ENCODE data around the gene ECHS1. TPM values are rescaled to one million over a fixed set of nuclear protein-coding genes. Genes with fewer than 3 reads are reported as not detected.

ECHS1 gene
- total and polyA plus RNA-seq, 2 donors (not counting 3 experiments of a cell fraction or from before 2014, with no cell fraction given), result 46.2 to 108 TPM

- FAIRE-seq (no peak), DNase-seq (ENCODE audit: low read depth, low spot score) (no peak)
- H3K9ac ChIP-seq (replicated peaks; ENCODE audit: extremely low read depth, insufficient read depth, low read length), result no peak overlapping the region
- peaks cover 0 to 3% of the 10 kb centered on the region in 2 experiments for H3K27me3 ChIP-seq (ENCODE audit: control insufficient read depth in 2 of 2, insufficient read depth in 2 of 2, low read length in 2 of 2)
- no peaks in the 10 kb centered on the region for H3K79me2 ChIP-seq (ENCODE audit: control insufficient read depth, insufficient read depth, low read length)
- TF ChIP-seq MAX (IDR thresholded peaks at IDR 0.05; ENCODE audit: insufficient read depth, insufficient read length), result no peak
- no peak for TF ChIP-seq JUN (IDR thresholded peaks at IDR 0.05; ENCODE audit: borderline replicate concordance, insufficient read depth, insufficient read length, low read depth)
- no peak for TF ChIP-seq POLR2AphosphoS5 (IDR thresholded peaks at IDR 0.05; ENCODE audit: insufficient read depth, low read depth, low read length)
- TF ChIP-seq GATA2 (IDR thresholded peaks at IDR 0.05; ENCODE audit: insufficient read depth, insufficient read length, low read depth, low read length), result no peak
- no peak for TF ChIP-seq CTCF (IDR thresholded peaks at IDR 0.05; ENCODE audit: extremely low read depth in 1 of 2, insufficient read depth in 1 of 2, low read depth in 1 of 2, low read length in 2 of 2)
- no peak for TF ChIP-seq POLR2A (IDR thresholded peaks at IDR 0.05; ENCODE audit: low read depth, low read length)
- TF ChIP-seq EZH2 (IDR thresholded peaks at IDR 0.05; ENCODE audit: borderline replicate concordance, low read depth, low read length, severe bottlenecking), result no peak
- TF ChIP-seq MYC (IDR thresholded peaks at IDR 0.05; ENCODE audit: low read depth, low read length), result no peak
- no peak for TF ChIP-seq FOS (IDR thresholded peaks at IDR 0.05; ENCODE audit: borderline replicate concordance, insufficient read depth, low read length)
- H3K4me1 ChIP-seq (ENCODE audit: control insufficient read depth, extremely low read depth, insufficient read depth, low read length), result no peaks in the 10 kb centered on the region
- H2AFZ ChIP-seq (ENCODE audit: low read depth, low read length), result no peak overlapping the region
- ChIA-PET POLR2A (no interaction called here), CTCF (interaction anchor here (1.7 kb wide), 1 partner anchor 13 kb away, joined by 7 read pairs; no protein-coding TSS in a partner anchor)
- H3K27ac ChIP-seq (ENCODE audit: insufficient read depth, low read depth, low read length), result no peak overlapping the region
- no peak overlapping the region for H3K4me3 ChIP-seq (replicated peaks in 1 of 3; ENCODE audit: insufficient read depth in 1 of 3, low read depth in 1 of 3, low read length in 3 of 3)
- H3K9me1 ChIP-seq (replicated peaks; ENCODE audit: control insufficient read depth, extremely low read depth, insufficient read depth, low read length), result no peaks in the 10 kb centered on the region
- no peak overlapping the region for H3K4me2 ChIP-seq (ENCODE audit: insufficient read depth, low read length)
- intact Hi-C loops (cut with micrococcal nuclease) (loop anchor here (5.0 kb wide), 1 partner anchor 414 kb away; no protein-coding TSS in a partner anchor), dilution Hi-C loops (cut with MboI; ENCODE audit: extremely low pct_ligation_motif_present, low sequenced_read_pairs) (no loop called here)
- no peaks in the 10 kb centered on the region for H3K9me3 ChIP-seq (replicated peaks; ENCODE audit: control insufficient read depth, insufficient read depth, low read length)
- no peaks in the 10 kb centered on the region for H4K20me1 ChIP-seq (replicated peaks; ENCODE audit: control insufficient read depth, extremely low read depth, insufficient read depth, low read length)
- peaks cover 0 to 4% of the 10 kb centered on the region in 2 experiments for H3K36me3 ChIP-seq (ENCODE audit: control insufficient read depth in 2 of 2, extremely low read depth in 1 of 2, insufficient read depth in 2 of 2, low read length in 2 of 2)
- BruUV-seq (replicated peaks), result no TSS peak
Observed at GRCh38 chr10:133316732-133317131, 56.4 kb downstream of the ECHS1 start.

Data from endothelial cell of umbilical vein (primary cell).